ENCODE measurements around the gene PCSK6. TPM values are rescaled to one million over a fixed set of nuclear protein-coding genes. Genes with fewer than 3 reads are reported as not detected.

Gene PCSK6
- total RNA-seq, 2 donors from 2014 or later, result 29.9 to 39.5 TPM

GRCh38 chr15:101477851-101478362 is 11.6 kb downstream of the PCSK6 start:
- TF ChIP-seq, protein P1, sequence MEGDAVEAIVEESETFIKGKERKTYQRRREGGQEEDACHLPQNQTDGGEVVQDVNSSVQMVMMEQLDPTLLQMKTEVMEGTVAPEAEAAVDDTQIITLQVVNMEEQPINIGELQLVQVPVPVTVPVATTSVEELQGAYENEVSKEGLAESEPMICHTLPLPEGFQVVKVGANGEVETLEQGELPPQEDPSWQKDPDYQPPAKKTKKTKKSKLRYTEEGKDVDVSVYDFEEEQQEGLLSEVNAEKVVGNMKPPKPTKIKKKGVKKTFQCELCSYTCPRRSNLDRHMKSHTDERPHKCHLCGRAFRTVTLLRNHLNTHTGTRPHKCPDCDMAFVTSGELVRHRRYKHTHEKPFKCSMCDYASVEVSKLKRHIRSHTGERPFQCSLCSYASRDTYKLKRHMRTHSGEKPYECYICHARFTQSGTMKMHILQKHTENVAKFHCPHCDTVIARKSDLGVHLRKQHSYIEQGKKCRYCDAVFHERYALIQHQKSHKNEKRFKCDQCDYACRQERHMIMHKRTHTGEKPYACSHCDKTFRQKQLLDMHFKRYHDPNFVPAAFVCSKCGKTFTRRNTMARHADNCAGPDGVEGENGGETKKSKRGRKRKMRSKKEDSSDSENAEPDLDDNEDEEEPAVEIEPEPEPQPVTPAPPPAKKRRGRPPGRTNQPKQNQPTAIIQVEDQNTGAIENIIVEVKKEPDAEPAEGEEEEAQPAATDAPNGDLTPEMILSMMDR (IDR thresholded peaks at IDR 0.05), result no peak
- Histone ChIP-seq H3K4me1 (peaks cover 4% of the 10 kb centered on the region), H3K27me3 (no peaks in the 10 kb centered on the region), H3K9ac (ENCODE audit: low read depth in 2 of 2, low read length in 2 of 2) (no peak overlapping the region), H3K27ac (no peak overlapping the region), H3K36me3 (no peaks in the 10 kb centered on the region), H3K9me3 (no peaks in the 10 kb centered on the region), H3K4me3 (no peak overlapping the region)
- no peak for DNase-seq
- intact Hi-C loops (cut with DNase I), result no loop called here

- Histone ChIP-seq H3K36me3 (no peaks in the 10 kb centered on the region), H3K27me3 (no peaks in the 10 kb centered on the region), H3K9ac (ENCODE audit: low read depth in 2 of 2, low read length in 2 of 2) (no peak overlapping the region), H3K9me3 (no peaks in the 10 kb centered on the region), H3K27ac (no peak overlapping the region), H3K4me3 (no peak overlapping the region), H3K4me1 (peaks cover 4% of the 10 kb centered on the region)
- TF ChIP-seq, protein P1 (IDR thresholded peaks at IDR 0.05), result no peak
- intact Hi-C loops (cut with DNase I), result no loop called here
- DNase-seq, result no peak
Observed at GRCh38 chr15:101476756-101477155, 12.8 kb downstream of the PCSK6 start.

- Histone ChIP-seq H3K27me3 (no peaks in the 10 kb centered on the region), H3K36me3 (no peaks in the 10 kb centered on the region), H3K27ac (no peak overlapping the region), H3K4me3 (no peak overlapping the region), H3K4me1 (peaks cover 4% of the 10 kb centered on the region), H3K9me3 (no peaks in the 10 kb centered on the region), H3K9ac (ENCODE audit: low read depth in 2 of 2, low read length in 2 of 2) (no peak overlapping the region)
- TF ChIP-seq, protein P1 (IDR thresholded peaks at IDR 0.05), result no peak
- no peak for DNase-seq
- intact Hi-C loops (cut with DNase I), result no loop called here
Observed at GRCh38 chr15:101474983-101475382, 14.5 kb downstream of the PCSK6 start.

DNA sequence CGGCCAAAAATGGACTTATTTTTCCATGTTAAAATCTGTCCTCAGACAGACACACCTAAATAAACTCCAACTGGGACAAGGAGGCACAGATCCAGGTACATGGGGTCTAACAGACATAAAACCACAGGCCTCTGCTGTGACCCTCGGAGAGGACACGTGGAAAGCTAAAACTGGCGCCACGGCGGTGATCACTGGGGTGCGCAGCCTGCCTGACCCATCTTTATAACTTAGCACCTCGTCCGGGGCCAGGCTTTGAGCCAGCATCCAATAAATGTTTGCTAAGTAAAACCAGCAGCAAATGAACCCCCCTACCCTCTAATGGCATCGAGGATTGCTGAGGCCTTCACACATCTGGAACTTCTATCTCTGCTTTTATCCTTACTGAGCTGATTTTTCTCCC is 15.3 kb downstream of the PCSK6 start:
- no peaks in the 10 kb centered on the region for H3K9me3 ChIP-seq
- no peak overlapping the region for H3K4me3 ChIP-seq
- H3K36me3 ChIP-seq, result no peaks in the 10 kb centered on the region
- TF ChIP-seq, protein P1 (IDR thresholded peaks at IDR 0.05), result no peak
- intact Hi-C loops (cut with DNase I), result no loop called here
- no peak overlapping the region for H3K27ac ChIP-seq
- H3K4me1 ChIP-seq, result peaks cover 4% of the 10 kb centered on the region
- DNase-seq, result no peak
- no peak overlapping the region for H3K9ac ChIP-seq (ENCODE audit: low read depth in 2 of 2, low read length in 2 of 2)
- H3K27me3 ChIP-seq, result no peaks in the 10 kb centered on the region

DNA sequence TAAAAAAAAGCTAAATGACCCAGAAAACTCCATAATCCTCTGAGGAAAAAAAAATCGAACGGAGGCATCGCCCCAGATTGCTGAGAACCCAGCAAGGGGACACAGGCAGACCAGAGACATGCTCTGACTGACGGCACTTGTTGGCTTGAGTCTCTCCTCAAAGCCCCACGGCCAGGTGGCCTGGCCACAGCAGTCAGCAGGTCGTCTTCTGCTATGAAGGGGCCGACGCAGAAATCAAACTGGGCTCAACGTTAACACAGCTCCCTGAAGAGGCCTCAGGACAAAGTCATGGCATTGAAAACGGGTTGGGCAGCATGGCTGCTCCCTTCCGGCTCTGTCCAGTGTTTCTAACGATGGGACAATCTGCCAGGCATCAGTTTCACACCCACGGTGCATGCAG is 17.5 kb downstream of the PCSK6 start:
- Histone ChIP-seq H3K36me3 (no peaks in the 10 kb centered on the region), H3K4me1 (no peaks in the 10 kb centered on the region), H3K9me3 (no peaks in the 10 kb centered on the region), H3K4me3 (no peak overlapping the region), H3K9ac (ENCODE audit: low read depth in 2 of 2, low read length in 2 of 2) (no peak overlapping the region), H3K27me3 (no peaks in the 10 kb centered on the region), H3K27ac (no peak overlapping the region)
- no peak for DNase-seq
- intact Hi-C loops (cut with DNase I), result no loop called here
- TF ChIP-seq, protein P1 (IDR thresholded peaks at IDR 0.05), result no peak
